Uterus (tissue), 4 donors: ENCODE measurements around the gene NPPC. TPM values are rescaled to one million over a fixed set of nuclear protein-coding genes. Genes with fewer than 3 reads are reported as not detected.

Source experiments
- DNase-seq, 2 donors: peaks; one replicate each; pipeline ENCODE4 v3.0.0-alpha.2; 2019 to 2020
- H3K27ac ChIP-seq, 2 donors: fragments of 200-600 bp; sonication (generic); 1 replicate in 1 of 2; 2 replicates in 1 of 2; pipeline ENCODE4 v1.5.1; 2016 to 2018
- H3K27me3 ChIP-seq, 2 donors: fragments of 200-600 bp; sonication (generic); one replicate each; pipeline ENCODE4 v1.5.1; 2018 to 2019; ENCODE audit warnings: control low read depth in 1 of 2
- H3K36me3 ChIP-seq, 2 donors: fragments of 200-600 bp; sonication (generic); one replicate each; pipeline ENCODE4 v1.5.1; 2019; ENCODE audit warnings: control low read depth in 1 of 2
- H3K4me1 ChIP-seq, 2 donors: fragments of 200-600 bp; sonication (generic); one replicate each; pipeline ENCODE4 v1.5.1; 2018 to 2019; ENCODE audit warnings: control low read depth in 1 of 2
- H3K4me3 ChIP-seq, 2 donors: fragments of 200-600 bp; sonication (generic); 1 replicate in 1 of 2; 2 replicates in 1 of 2; pipeline ENCODE4 v1.5.1; 2018 to 2019; ENCODE audit warnings: mild to moderate bottlenecking in 1 of 2
- H3K9me3 ChIP-seq, 2 donors: fragments of 200-600 bp; sonication (generic); one replicate each; pipeline ENCODE4 v1.5.1; 2019; ENCODE audit warnings: control low read depth in 1 of 2
- POLR2A ChIP-seq, 2 donors: fragments of 450-650 bp; IDR thresholded peaks; one replicate each; pipeline ENCODE4 v1.6.1; 2016; ENCODE audit warnings: antibody characterized with exemption in 2 of 2, mild to moderate bottlenecking in 1 of 2, moderate library complexity in 1 of 2
- intact Hi-C: fragments of 100-400 bp; cut with DNase I; formaldehyde crosslinking; loops from one replicate; pipeline ENCODE4 v1.15.1; 2023; ENCODE audit warnings: low total_unique reads
- total RNA-seq, 4 donors: library from RNA; depleted of rRNA in 3 of 4; stranded (reverse); fragments of >200 nt in 3 of 4; gene quantifications; one replicate each; pipeline versions ENCODE4 v1.1.0 to v1.2.4, GENCODE V29; 2014 to 2023
- TF ChIP-seq, protein P1 (sequence below), 4 experiments: fragments of 200-600 bp in 2 of 4; fragments of 450-650 bp in 2 of 4; sonication (generic) in 2 of 4; IDR thresholded peaks; one replicate each; pipeline ENCODE4 v1.5.1; 2016 to 2019; ENCODE audit warnings: antibody characterized with exemption in 4 of 4, mild to moderate bottlenecking in 2 of 4, moderate library complexity in 1 of 4
- donor health status: DM: yes; HTN: yes; CAD: no.

The NPPC gene
- total RNA-seq, 4 donors from 2014 or later: 4.3 TPM; not detected in 3

DNA sequence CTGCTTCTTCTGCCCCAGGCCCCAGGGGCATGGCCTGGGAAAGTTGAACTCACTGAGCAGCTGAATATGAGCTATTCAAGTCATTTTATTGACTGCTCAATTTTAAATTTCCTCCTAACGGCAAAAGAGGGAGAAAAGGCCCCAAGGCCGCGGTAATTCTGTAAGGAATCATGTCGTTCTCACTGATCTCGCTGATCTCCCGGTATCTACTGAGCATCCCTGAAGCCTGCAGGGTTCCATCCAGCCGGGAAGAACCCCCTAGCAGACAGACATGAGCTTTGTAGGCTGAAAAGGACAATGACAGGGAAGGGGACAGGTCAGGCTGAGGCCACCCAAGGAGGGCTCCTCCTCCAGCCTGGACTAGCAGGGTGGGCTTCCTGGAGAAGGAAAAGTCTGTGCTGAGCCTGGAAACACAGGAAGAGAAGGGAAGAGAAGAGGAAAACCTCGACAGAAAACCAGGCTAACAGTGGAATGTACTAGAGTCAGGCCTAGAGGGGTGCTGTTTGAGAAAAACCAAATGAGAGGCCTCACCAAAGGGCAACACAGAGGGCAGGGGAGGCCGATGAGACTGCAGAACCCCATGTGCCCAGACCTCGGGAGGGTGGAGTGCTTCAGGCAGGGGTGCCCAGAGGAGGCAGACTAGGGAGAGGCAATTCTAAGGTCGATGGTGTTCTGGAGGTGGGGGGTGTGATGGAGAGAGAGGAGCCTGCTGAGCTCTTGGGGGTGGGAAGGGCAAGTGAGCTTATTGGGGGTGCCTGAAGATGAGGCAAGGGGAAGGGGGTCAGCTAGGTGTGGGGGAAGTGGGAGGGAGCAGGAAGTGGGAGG lies 2.9 kb upstream of the NPPC start:
- Histone ChIP-seq H3K4me3 (no peak overlapping the region), H3K36me3 (no peaks in the 10 kb centered on the region), H3K4me1 (peaks cover 0 to 13% of the 10 kb centered on the region in 2 donors), H3K27ac (peak overlapping the region in 1 of 2 donors; percentile 50), H3K9me3 (no peaks in the 10 kb centered on the region), H3K27me3 (peaks cover 0 to 3% of the 10 kb centered on the region in 2 donors)
- intact Hi-C loops: loop anchor here (10.0 kb wide), 1 partner anchor 396 kb away; no protein-coding TSS in a partner anchor
- no peak for DNase-seq
- TF ChIP-seq, protein P1, sequence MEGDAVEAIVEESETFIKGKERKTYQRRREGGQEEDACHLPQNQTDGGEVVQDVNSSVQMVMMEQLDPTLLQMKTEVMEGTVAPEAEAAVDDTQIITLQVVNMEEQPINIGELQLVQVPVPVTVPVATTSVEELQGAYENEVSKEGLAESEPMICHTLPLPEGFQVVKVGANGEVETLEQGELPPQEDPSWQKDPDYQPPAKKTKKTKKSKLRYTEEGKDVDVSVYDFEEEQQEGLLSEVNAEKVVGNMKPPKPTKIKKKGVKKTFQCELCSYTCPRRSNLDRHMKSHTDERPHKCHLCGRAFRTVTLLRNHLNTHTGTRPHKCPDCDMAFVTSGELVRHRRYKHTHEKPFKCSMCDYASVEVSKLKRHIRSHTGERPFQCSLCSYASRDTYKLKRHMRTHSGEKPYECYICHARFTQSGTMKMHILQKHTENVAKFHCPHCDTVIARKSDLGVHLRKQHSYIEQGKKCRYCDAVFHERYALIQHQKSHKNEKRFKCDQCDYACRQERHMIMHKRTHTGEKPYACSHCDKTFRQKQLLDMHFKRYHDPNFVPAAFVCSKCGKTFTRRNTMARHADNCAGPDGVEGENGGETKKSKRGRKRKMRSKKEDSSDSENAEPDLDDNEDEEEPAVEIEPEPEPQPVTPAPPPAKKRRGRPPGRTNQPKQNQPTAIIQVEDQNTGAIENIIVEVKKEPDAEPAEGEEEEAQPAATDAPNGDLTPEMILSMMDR (IDR thresholded peaks at IDR 0.05): no peak
- no peak for TF ChIP-seq POLR2A (IDR thresholded peaks at IDR 0.05)

DNA sequence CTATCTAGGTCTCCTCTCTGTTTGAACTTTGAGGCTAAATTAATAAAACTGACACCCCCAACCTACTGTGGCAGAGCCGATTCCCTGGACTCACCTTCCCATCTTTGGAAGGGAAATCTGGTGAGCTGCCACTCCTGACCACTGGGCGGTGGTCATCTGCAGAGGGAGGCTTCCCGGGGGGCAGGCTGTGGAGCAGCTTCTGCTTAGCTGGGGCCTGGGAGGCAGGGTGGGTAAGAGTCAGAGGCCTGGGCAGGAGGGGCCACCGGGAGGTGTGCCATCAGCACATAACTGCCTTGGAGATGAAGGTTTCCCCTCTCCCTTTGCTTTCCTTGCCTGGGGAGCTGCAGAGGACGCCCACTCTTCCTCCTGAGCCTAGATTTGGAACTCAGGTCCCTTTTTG lies 2.3 kb upstream of the NPPC start:
- Histone ChIP-seq H3K9me3 (no peaks in the 10 kb centered on the region), H3K4me1 (peaks cover 0 to 13% of the 10 kb centered on the region in 2 donors), H3K27me3 (peaks cover 0 to 3% of the 10 kb centered on the region in 2 donors), H3K27ac (peak overlapping the region in 1 of 2 donors; percentile 50), H3K36me3 (no peaks in the 10 kb centered on the region), H3K4me3 (no peak overlapping the region)
- intact Hi-C loops: loop anchor here (10.0 kb wide), 1 partner anchor 396 kb away; no protein-coding TSS in a partner anchor
- TF ChIP-seq, protein P1 (IDR thresholded peaks at IDR 0.05): no peak
- no peak for TF ChIP-seq POLR2A (IDR thresholded peaks at IDR 0.05)
- DNase-seq: no peak

DNA sequence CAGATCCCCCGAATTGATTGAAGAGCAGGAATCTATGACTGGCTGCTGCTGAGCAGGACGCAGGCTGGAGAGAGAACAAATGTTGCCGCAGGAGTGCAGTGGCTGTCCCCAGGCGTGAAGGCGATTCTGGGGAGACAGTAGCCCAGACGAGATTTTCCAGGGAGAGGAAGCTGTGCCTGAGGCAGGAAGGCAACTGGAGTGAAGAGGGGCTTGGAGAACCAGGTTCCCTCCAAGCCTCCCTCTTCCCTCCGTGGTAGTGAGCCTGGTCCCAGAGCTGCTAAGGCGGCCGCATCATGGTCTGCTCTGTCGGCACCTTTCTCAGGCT lies 1.3 kb upstream of the NPPC start:
- intact Hi-C loops: loop anchor here (10.0 kb wide), 1 partner anchor 397 kb away; no protein-coding TSS in a partner anchor

DNA sequence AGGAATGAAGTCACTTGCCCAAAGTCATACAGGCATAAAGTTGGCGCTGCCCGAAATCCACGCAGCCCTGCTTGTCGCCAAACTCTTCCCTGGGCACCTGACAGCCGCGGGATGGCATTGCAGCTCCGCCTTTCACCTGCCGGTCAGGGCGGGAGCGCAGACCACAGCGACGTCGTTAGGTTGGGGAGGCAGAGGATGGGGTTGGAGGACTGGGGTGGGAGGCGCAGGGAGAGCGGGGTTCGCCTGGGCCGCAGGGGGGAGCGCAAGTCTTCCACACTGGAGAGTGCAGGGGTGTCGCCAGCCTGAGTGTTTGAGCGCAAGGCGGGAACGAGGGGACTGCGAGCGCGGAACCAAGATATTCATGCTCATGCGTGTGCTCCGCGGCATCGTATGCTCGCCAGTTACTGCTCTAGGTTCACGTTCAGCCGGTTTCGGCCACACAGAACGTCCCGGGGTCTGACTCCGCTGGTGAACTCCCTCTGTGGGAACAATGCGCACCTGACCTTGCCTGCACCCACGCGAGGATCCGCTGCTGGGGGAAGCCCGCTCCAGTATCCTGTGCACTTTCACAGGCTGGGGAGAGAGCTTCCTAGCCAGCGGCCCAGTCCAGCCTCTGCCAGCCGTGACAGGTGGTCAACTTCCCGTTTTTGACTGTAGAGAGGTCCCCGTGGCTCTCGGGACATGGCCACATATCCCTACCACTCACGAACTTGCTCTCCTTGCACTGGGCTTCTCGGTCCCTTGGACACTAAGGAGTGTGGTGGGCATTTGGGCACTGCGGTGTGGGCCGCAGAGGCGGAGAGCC lies 767 bp upstream of the NPPC start:
- H3K27me3 ChIP-seq: peaks cover 0 to 3% of the 10 kb centered on the region in 2 donors

More for the DNA sequence above, 1.3 kb upstream of the NPPC start:
- Histone ChIP-seq H3K4me1 (peaks cover 0 to 13% of the 10 kb centered on the region in 2 donors), H3K36me3 (no peaks in the 10 kb centered on the region), H3K4me3 (no peak overlapping the region), H3K27ac (no peak overlapping the region), H3K27me3 (peaks cover 0 to 3% of the 10 kb centered on the region in 2 donors), H3K9me3 (no peaks in the 10 kb centered on the region)
- DNase-seq: no peak
- no peak for TF ChIP-seq POLR2A (IDR thresholded peaks at IDR 0.05)
- TF ChIP-seq, protein P1 (IDR thresholded peaks at IDR 0.05): no peak

More for the DNA sequence above, 767 bp upstream of the NPPC start:
- Histone ChIP-seq H3K4me3 (peak overlapping the region in 1 of 2 donors; percentile 32), H3K36me3 (no peaks in the 10 kb centered on the region), H3K4me1 (peaks cover 0 to 13% of the 10 kb centered on the region in 2 donors), H3K27ac (no peak overlapping the region), H3K9me3 (no peaks in the 10 kb centered on the region)
- TF ChIP-seq, protein P1 (IDR thresholded peaks at IDR 0.05): no peak
- TF ChIP-seq POLR2A (IDR thresholded peaks at IDR 0.05): no peak
- intact Hi-C loops: loop anchor here (10.0 kb wide), 1 partner anchor 398 kb away; no protein-coding TSS in a partner anchor
- peak in 1 of 2 donors; percentile 31 for DNase-seq
